NCI-H2081 (cell line): Measurements from ENCODE around the gene PTPN3.
"Not testable (repeated sequence)": the region's sequence is repeated elsewhere in the genome, so short reads cannot be mapped to it uniquely, and the experiment has no call there.

Source experiments
- DNase-seq, 2 experiments: peaks; one replicate each; lab custom pipeline; 2025; lab: John Stamatoyannopoulos, UW

Gene PTPN3

GRCh38 chr9:109341561-109341960 is 156.5 kb downstream of the PTPN3 start:
- no peak for DNase-seq

GRCh38 chr9:109340979-109341378 is 157.1 kb downstream of the PTPN3 start:
- DNase-seq: not testable (repeated sequence)

- DNase-seq: no peak
These were observed 161.7 kb downstream of the PTPN3 start for GRCh38 chr9:109336409-109336808.

- no peak for DNase-seq
These were observed 162.2 kb downstream of the PTPN3 start for GRCh38 chr9:109335929-109336328.

GRCh38 chr9:109335121-109335520 is 163.0 kb downstream of the PTPN3 start:
- DNase-seq: no peak

- no peak for DNase-seq
These were observed 166.8 kb downstream of the PTPN3 start for GRCh38 chr9:109331353-109331752.

- no peak for DNase-seq
These were observed 168.4 kb downstream of the PTPN3 start for GRCh38 chr9:109329638-109330258.

- DNase-seq: no peak
These were observed 169.0 kb downstream of the PTPN3 start for GRCh38 chr9:109328978-109329637.
